DND-41 (cell line): Measurements from ENCODE around the gene ABCC12.

Source experiments
- ATAC-seq: fragments of 200-7000 bp; cut with Tn5 transposase; 3 replicates; pipeline ENCODE4 v1.9.1; 2021; ENCODE audit warnings: low read depth; ENCODE audit not compliant: insufficient read depth
- DNase-seq: peaks from one replicate; pipeline ENCODE4 v3.0.0-alpha.2; 2020
- H2AFZ ChIP-seq: 2 replicates; pipeline ENCODE4 v1.6.0; 2012; ENCODE audit warnings: low read depth, low read length
- H3K27ac ChIP-seq: 2 replicates; pipeline ENCODE4 v1.5.1; 2012; ENCODE audit warnings: low read length, inconsistent platforms
- H3K27me3 ChIP-seq: fragments of 200-600 bp; sonication (generic); 2 replicates; pipeline ENCODE4 v1.6.0; 2012; ENCODE audit warnings: low read length, mild to moderate bottlenecking, inconsistent platforms; ENCODE audit not compliant: insufficient read depth, poor library complexity
- H3K36me3 ChIP-seq: 2 replicates; pipeline ENCODE4 v1.5.1; 2012; ENCODE audit warnings: low read length, inconsistent platforms; ENCODE audit not compliant: insufficient read depth
- H3K4me1 ChIP-seq: 2 replicates; pipeline ENCODE4 v1.5.1; 2012; ENCODE audit warnings: mild to moderate bottlenecking, low read length; ENCODE audit not compliant: insufficient read depth
- H3K4me2 ChIP-seq: 2 replicates; pipeline ENCODE4 v1.6.0; 2012; ENCODE audit warnings: mild to moderate bottlenecking, moderate library complexity, low read length, inconsistent platforms; ENCODE audit not compliant: insufficient read depth
- H3K4me3 ChIP-seq, 2 experiments: fragments of 200-600 bp in 1 of 2; shearing (Covaris generic) in 1 of 2; 2 replicates each; pipeline ENCODE4 v1.5.1; 2012 to 2016; ENCODE audit warnings: inconsistent platforms in 2 of 2, low read length in 2 of 2, mild to moderate bottlenecking in 2 of 2, low read depth in 1 of 2, moderate library complexity in 1 of 2
- H3K79me2 ChIP-seq: 2 replicates; pipeline ENCODE4 v1.6.0; 2012; ENCODE audit warnings: low read length, inconsistent platforms; ENCODE audit not compliant: insufficient read depth
- H3K9ac ChIP-seq: 2 replicates; pipeline ENCODE4 v1.6.0; 2012; ENCODE audit warnings: low read depth, mild to moderate bottlenecking, inconsistent platforms, low read length, moderate library complexity
- H3K9me3 ChIP-seq: 2 replicates; pipeline ENCODE4 v1.5.1; 2012; ENCODE audit warnings: low read length, moderate library complexity, mild to moderate bottlenecking, inconsistent platforms; ENCODE audit not compliant: insufficient read depth, severe bottlenecking
- H4K20me1 ChIP-seq: 2 replicates; pipeline ENCODE4 v1.6.0; 2012; ENCODE audit warnings: low read length; ENCODE audit not compliant: insufficient read depth
- EZH2 ChIP-seq: IDR thresholded peaks from 3 replicates; pipeline ENCODE4 v1.6.1; 2012; ENCODE audit warnings: borderline replicate concordance, low read depth, mild to moderate bottlenecking, moderate library complexity, low read length, inconsistent platforms; ENCODE audit not compliant: severe bottlenecking
- TF ChIP-seq, protein P1 (sequence below): IDR thresholded peaks from 2 replicates; pipeline ENCODE4 v1.5.1; 2012; ENCODE audit warnings: borderline replicate concordance, low read length, moderate library complexity, mild to moderate bottlenecking; ENCODE audit not compliant: poor library complexity, severe bottlenecking; ENCODE audit errors: extremely low read depth

The ABCC12 gene

DNA sequence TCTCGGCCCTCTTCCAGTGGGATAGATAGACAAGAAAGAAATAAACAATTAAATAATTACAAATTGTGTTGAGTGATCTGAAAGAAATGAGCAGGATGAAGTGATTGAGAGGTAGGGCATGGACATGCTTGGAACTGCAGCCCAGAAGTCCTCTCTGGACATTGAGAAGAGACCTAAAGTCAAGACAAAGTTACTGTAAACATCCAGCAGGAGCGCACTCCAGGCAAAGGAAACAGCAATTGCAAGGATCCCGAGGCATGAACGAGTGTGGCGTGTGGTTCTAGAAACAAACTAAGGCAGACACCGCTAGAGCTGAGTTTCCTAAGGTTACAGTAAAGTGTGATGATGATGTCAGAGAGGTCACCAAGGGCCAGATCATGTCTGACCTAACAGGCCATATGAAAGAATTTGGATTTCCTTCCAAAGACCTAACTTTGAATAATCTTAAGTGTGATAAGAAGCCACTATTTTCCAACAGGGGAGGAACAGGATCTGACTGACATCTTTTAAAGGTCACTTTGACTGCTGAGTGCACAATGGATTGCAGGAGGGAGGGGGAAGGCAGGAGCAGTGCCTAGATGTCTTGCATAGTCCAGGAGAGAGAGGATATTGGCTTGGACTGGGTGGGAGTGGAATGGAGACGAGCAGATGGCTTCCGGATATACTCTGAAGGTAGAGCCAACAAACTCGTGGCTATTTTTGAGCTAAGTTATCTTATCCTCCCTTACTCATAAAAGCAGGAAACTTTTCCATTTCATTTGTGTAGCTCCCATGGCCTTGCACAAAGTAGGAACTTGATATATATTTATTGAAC, 19.0 kb downstream of the ABCC12 start:
- no peak overlapping the region for H3K4me2 ChIP-seq
- H3K9ac ChIP-seq, result no peak overlapping the region
- H2AFZ ChIP-seq, result no peak overlapping the region
- no peaks in the 10 kb centered on the region for H4K20me1 ChIP-seq
- no peaks in the 10 kb centered on the region for H3K79me2 ChIP-seq
- TF ChIP-seq EZH2, result no peak
- TF ChIP-seq, protein P1, sequence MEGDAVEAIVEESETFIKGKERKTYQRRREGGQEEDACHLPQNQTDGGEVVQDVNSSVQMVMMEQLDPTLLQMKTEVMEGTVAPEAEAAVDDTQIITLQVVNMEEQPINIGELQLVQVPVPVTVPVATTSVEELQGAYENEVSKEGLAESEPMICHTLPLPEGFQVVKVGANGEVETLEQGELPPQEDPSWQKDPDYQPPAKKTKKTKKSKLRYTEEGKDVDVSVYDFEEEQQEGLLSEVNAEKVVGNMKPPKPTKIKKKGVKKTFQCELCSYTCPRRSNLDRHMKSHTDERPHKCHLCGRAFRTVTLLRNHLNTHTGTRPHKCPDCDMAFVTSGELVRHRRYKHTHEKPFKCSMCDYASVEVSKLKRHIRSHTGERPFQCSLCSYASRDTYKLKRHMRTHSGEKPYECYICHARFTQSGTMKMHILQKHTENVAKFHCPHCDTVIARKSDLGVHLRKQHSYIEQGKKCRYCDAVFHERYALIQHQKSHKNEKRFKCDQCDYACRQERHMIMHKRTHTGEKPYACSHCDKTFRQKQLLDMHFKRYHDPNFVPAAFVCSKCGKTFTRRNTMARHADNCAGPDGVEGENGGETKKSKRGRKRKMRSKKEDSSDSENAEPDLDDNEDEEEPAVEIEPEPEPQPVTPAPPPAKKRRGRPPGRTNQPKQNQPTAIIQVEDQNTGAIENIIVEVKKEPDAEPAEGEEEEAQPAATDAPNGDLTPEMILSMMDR, result no peak
- H3K36me3 ChIP-seq, result no peaks in the 10 kb centered on the region
- DNase-seq (no peak), ATAC-seq (no peak)
- H3K9me3 ChIP-seq, result no peaks in the 10 kb centered on the region
- no peak overlapping the region for H3K4me3 ChIP-seq
- H3K27me3 ChIP-seq, result no peaks in the 10 kb centered on the region
- no peak overlapping the region for H3K27ac ChIP-seq
- H3K4me1 ChIP-seq, result no peaks in the 10 kb centered on the region

DNA sequence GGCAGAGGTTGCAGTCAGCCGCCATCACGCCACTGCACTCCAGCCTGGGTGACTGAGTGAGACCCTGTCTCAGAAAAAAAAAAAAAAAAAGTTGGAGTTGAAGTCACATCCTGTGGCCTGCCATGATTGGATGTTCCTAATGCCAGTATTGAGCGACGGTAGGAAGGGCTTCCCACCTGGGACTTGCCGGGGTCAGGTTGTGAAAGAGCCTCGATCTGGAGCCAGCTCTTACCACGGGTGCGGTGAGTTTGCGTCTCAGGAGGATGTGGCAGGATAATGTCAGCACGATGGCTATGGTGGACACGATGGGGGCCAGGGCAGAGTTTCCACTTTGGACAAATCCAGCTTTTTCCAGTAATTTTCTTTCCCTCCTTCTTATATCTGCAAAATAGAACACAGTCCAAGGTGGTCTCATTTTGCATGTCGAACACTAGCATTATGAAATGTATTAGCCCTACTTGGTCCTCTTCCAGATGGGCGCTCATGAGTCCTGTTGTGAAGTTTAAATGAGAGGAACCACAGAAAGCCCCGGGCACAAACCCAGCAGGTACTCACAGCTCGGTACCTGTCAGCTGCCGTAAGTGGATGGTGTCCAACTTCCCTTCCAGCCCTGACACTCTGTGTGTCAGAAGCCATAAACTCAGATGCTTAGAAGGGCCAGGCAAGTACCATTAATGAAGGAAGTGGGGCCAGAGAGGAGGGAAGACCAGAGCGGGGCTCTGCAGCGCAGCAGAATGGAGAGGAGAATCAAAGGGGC, 22.2 kb downstream of the ABCC12 start:
- no peaks in the 10 kb centered on the region for H3K36me3 ChIP-seq
- H3K27me3 ChIP-seq, result no peaks in the 10 kb centered on the region
- H4K20me1 ChIP-seq, result no peaks in the 10 kb centered on the region
- H3K9ac ChIP-seq, result no peak overlapping the region
- no peak overlapping the region for H3K27ac ChIP-seq
- no peaks in the 10 kb centered on the region for H3K79me2 ChIP-seq
- H3K4me3 ChIP-seq, result no peak overlapping the region
- no peak overlapping the region for H2AFZ ChIP-seq
- no peaks in the 10 kb centered on the region for H3K9me3 ChIP-seq
- TF ChIP-seq, protein P1, result no peak
- TF ChIP-seq EZH2, result no peak
- H3K4me2 ChIP-seq, result no peak overlapping the region
- H3K4me1 ChIP-seq, result no peaks in the 10 kb centered on the region
- DNase-seq (no peak), ATAC-seq (no peak)

DNA sequence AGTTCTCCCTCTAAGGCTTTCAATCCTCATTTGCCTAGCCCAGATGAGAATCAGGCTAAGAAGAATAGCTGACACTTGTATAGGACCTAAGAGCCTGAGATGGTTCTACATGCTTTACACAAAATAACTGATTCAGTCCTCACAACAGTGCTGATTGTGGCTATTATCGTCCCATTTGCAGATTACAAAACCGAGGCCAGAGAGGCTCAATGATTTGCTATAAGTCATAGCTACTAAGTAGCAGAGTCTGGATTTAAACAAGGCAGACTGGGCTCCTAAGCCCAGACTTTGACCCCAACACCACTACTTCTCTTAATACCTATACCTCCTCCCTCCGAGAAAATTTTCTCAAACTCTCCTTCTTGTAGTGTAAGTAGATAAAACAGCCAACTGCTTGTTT, 23.1 kb downstream of the ABCC12 start:
- DNase-seq, result no peak
- Histone ChIP-seq H3K9me3 (no peaks in the 10 kb centered on the region), H3K27ac (no peak overlapping the region), H3K27me3 (no peaks in the 10 kb centered on the region), H3K4me1 (no peaks in the 10 kb centered on the region), H2AFZ (no peak overlapping the region), H3K4me3 (no peak overlapping the region), H3K4me2 (no peak overlapping the region), H4K20me1 (no peaks in the 10 kb centered on the region), H3K9ac (no peak overlapping the region), H3K79me2 (no peaks in the 10 kb centered on the region), H3K36me3 (no peaks in the 10 kb centered on the region)
- no peak for TF ChIP-seq EZH2
- TF ChIP-seq, protein P1, result no peak
- no peak for ATAC-seq
